Colonic mucosa (tissue), 4 donors: Measurements from ENCODE around the gene TDRD9. TPM values are rescaled to one million over a fixed set of nuclear protein-coding genes. Genes with fewer than 3 reads are reported as not detected.

Experiments
- DNase-seq: peaks from one replicate; pipeline ENCODE4 v3.0.0-alpha.2; 2020
- H3K27ac ChIP-seq: fragments of 200-600 bp; one replicate; pipeline ENCODE4 v1.8.0; 2021
- H3K27me3 ChIP-seq: fragments of 200-600 bp; one replicate; pipeline ENCODE4 v1.8.0; 2021
- H3K36me3 ChIP-seq: fragments of 200-600 bp; one replicate; pipeline ENCODE4 v1.8.0; 2021
- H3K4me1 ChIP-seq: fragments of 200-600 bp; one replicate; pipeline ENCODE4 v1.8.0; 2021; ENCODE audit warnings: mild to moderate bottlenecking
- H3K4me3 ChIP-seq: fragments of 200-600 bp; one replicate; pipeline ENCODE4 v1.8.0; 2021
- H3K9ac ChIP-seq, 2 donors: one replicate each; pipeline ENCODE4 v1.7.0; 2013; ENCODE audit warnings: control low read depth in 2 of 2, low read depth in 2 of 2, low read length in 2 of 2
- H3K9me3 ChIP-seq: fragments of 200-600 bp; one replicate; pipeline ENCODE4 v1.8.0; 2021
- CTCF ChIP-seq: fragments of 200-600 bp; IDR thresholded peaks from one replicate; pipeline ENCODE4 v1.8.0; 2022; ENCODE audit warnings: antibody characterized with exemption, mild to moderate bottlenecking
- intact Hi-C: fragments of 100-400 bp; cut with DNase I; formaldehyde crosslinking; loops from one replicate; pipeline ENCODE4 v1.14.1; 2022
- total RNA-seq, 2 donors: library from RNA; stranded (reverse); fragmentation: NEBNext Ultra II Directional in 1 of 2; extraction: Animal tissue kit (Norgen Biotek cat#: 25700) in 1 of 2; gene quantifications; one replicate each; pipeline ENCODE4 v1.2.1, GENCODE V29; 2021
- donor health status: healthy.
- donor health status: DM: no; HTN: no; CAD: no.
- donor health status: DM: no; HTN: no; CAD: no.

The TDRD9 gene
- total RNA-seq, 2 donors from 2014 or later = 0.44 to 1.1 TPM

- Histone ChIP-seq H3K9ac (peak overlapping the region in 1 of 2 donors; percentile 82), H3K9me3 (no peaks in the 10 kb centered on the region), H3K4me1 (peaks cover 18% of the 10 kb centered on the region), H3K4me3 (no peak overlapping the region), H3K36me3 (no peaks in the 10 kb centered on the region), H3K27me3 (no peaks in the 10 kb centered on the region), H3K27ac (peak overlapping the region; percentile 87)
- no peak for DNase-seq
- intact Hi-C loops = no loop called here
- no peak for TF ChIP-seq CTCF
Measured at GRCh38 chr14:103890052-103890371, 38.2 kb upstream of the TDRD9 start.

DNA sequence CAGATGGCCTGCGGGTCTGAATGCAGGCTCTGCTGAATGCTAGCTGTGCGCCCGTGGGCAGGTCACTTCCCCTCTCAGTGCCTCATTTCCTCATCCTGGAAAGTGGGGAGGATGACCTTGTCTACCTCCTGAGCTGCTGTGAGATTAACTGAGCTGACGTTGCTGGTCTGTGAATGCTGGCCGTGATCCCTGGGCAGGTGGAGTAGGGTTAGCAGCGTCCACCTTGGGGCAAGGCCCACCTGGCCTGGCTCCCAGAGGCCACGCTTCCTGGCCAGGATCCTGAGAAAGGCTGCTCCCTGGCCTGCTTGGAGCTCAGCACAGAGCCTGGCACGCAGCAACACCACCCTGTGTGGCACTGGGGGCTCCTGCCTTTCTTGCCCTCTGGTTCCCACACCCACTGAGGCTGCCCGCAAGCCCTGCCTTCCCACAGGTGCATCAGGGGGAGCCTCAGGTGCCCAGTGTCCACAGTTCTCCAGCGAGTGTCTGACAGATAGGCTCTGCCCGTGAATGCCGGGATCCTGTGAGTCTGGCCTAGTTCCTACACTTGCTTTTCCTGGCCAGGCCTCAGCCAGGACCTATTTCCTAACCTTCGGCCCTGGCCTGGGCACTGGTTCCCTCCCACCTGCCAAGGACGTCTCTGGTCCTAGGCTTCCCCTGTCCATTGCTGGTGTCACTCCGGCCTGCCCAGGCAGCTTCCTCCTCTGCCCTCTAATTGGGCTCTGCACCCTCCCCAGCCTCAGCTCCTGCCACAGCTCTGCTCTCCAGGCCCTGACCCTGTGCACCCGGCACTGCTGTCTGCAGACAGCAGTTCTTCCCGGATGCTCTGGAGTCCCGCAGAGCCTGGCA lies 37.2 kb upstream of the TDRD9 start:
- TF ChIP-seq CTCF = no peak
- no peaks in the 10 kb centered on the region for H3K9me3 ChIP-seq
- DNase-seq = no peak
- no peaks in the 10 kb centered on the region for H3K36me3 ChIP-seq
- H3K27me3 ChIP-seq = no peaks in the 10 kb centered on the region
- peak overlapping the region; percentile 39 for H3K27ac ChIP-seq
- peak overlapping the region in 1 of 2 donors; percentile 8 for H3K9ac ChIP-seq
- peaks cover 18% of the 10 kb centered on the region for H3K4me1 ChIP-seq
- intact Hi-C loops = no loop called here
- H3K4me3 ChIP-seq = no peak overlapping the region

GRCh38 chr14:103891667-103892215 lies 36.5 kb upstream of the TDRD9 start:
- Histone ChIP-seq H3K27ac (no peak overlapping the region), H3K27me3 (no peaks in the 10 kb centered on the region), H3K9ac (peak overlapping the region in 1 of 2 donors; percentile 8), H3K4me3 (no peak overlapping the region), H3K4me1 (peaks cover 18% of the 10 kb centered on the region), H3K9me3 (no peaks in the 10 kb centered on the region), H3K36me3 (no peaks in the 10 kb centered on the region)
- intact Hi-C loops = no loop called here
- DNase-seq = no peak
- TF ChIP-seq CTCF = no peak

DNA sequence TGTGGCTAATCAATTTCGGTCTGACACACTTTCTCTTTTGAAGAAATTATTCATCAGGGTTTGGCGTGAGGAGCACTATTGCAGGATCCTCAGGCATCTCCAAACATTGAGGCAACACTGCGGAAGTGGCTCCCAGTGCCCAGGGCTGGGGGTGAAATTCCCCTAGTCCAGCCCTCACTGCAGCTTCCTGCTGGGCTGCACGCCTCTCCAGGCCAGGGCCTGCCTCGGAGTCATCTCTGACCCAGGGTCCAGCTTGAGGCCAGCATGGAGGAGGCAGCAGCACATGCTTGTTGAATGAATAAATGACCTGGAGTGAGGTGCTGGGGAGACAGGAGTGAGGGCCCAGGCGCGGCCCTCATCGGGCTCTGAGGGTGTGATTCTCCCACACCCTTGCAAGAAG lies 36.0 kb upstream of the TDRD9 start:
- H3K4me1 ChIP-seq = peaks cover 18% of the 10 kb centered on the region
- intact Hi-C loops = no loop called here

More for the DNA sequence above, 36.0 kb upstream of the TDRD9 start:
- no peak for DNase-seq
- no peak overlapping the region for H3K27ac ChIP-seq
- no peak overlapping the region for H3K4me3 ChIP-seq
- no peak for TF ChIP-seq CTCF
- no peaks in the 10 kb centered on the region for H3K9me3 ChIP-seq
- no peak overlapping the region for H3K9ac ChIP-seq
- H3K36me3 ChIP-seq = no peaks in the 10 kb centered on the region
- no peaks in the 10 kb centered on the region for H3K27me3 ChIP-seq
